ENCODE data around the gene NCMAP. TPM values are rescaled to one million over a fixed set of nuclear protein-coding genes. Genes with fewer than 3 reads are reported as not detected.

Gene NCMAP
- total RNA-seq, 1 experiment from 2014 or later = 2.0 TPM

Small RNA genes lying within 50 kb of the gene (small RNA-seq; reads per million reads assigned to genes)
- not detected for gene RF00019

Other genes with a start within 250 kb of the NCMAP start
- 5.5 and 9.0 TPM in 2 replicates for gene GRHL3, start 236.7 kb upstream of the NCMAP start, total RNA-seq (2014; rRNA removed; shearing (Covaris generic))
- gene STPG1, start 142.3 kb upstream of the NCMAP start, total RNA-seq (2014; rRNA removed; shearing (Covaris generic)) = 5.3 and 5.4 TPM in 2 replicates
- 25.2 and 29.4 TPM in 2 replicates for gene NIPAL3, start 140.3 kb upstream of the NCMAP start, total RNA-seq (2014; rRNA removed; shearing (Covaris generic))
- 10.9 and 13.2 TPM in 2 replicates for gene RCAN3, start 53.3 kb upstream of the NCMAP start, total RNA-seq (2014; rRNA removed; shearing (Covaris generic))
- 25.3 and 26.0 TPM in 2 replicates for gene SRRM1, start 87.2 kb downstream of the NCMAP start, total RNA-seq (2014; rRNA removed; shearing (Covaris generic))
- 22.5 and 22.6 TPM in 2 replicates for gene CLIC4, start 189.4 kb downstream of the NCMAP start, total RNA-seq (2014; rRNA removed; shearing (Covaris generic))

Measured in HT-29 (cell line).